22Rv1 (cell line): ENCODE measurements around the gene DCUN1D3.

Experiments used
- CTCF ChIP-seq: fragments of 450-650 bp; IDR thresholded peaks from 2 replicates; pipeline ENCODE4 v1.5.1; 2017; ENCODE audit warnings: mild to moderate bottlenecking
- ZFX ChIP-seq: fragments of 450-650 bp; IDR thresholded peaks from 2 replicates; pipeline ENCODE4 v1.6.1; 2017; ENCODE audit warnings: antibody characterized with exemption, borderline replicate concordance

DNA sequence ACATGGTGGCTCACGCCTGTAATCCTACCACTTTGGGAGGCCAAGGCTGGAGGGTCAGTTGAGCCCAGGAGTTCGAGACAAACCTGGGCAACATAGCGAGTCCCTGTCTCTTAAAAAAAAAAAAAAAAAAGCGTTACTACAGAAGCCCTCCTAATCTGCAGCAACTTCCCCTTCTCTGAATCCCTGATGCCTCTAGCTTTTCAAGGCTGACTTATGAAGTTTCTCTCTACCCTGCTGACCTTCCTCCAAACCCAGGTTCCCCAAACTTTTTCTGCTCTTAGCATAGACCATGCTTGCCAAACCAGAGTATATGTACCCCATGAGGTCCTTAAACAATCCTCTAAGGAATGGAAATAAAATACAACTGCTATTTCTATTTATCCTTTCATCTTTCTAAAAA, 16.8 kb upstream of the DCUN1D3 start:
- no peak for TF ChIP-seq CTCF
- no peak for TF ChIP-seq ZFX
